ENCODE measurements around the gene AARS2. TPM values are rescaled to one million over a fixed set of nuclear protein-coding genes. Genes with fewer than 3 reads are reported as not detected.

AARS2 gene
- total RNA-seq, 1 donor from 2014 or later = 10.6 TPM

DNA sequence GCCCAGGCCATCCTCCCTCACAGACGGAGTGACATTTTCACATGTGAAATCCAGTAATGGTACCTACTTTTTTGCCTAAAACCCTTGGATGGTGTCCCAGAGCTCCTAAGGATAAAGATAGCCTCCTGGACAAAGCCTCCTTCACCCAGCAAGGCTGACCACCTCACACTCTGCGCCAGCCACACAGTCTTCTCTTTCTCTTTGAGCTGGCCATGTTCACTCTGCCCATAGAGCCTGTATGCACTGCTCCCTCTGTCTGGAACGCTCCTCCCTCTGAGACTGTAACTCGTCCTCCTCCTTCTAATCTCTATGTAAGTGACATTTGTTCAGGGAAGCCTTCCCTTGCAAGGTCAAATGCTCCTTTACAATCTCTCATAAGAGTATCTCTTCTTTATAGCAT is 28.3 kb downstream of the AARS2 start:
- intact Hi-C loops (cut with DNase I) = no loop called here
- ATAC-seq = no peak

DNA sequence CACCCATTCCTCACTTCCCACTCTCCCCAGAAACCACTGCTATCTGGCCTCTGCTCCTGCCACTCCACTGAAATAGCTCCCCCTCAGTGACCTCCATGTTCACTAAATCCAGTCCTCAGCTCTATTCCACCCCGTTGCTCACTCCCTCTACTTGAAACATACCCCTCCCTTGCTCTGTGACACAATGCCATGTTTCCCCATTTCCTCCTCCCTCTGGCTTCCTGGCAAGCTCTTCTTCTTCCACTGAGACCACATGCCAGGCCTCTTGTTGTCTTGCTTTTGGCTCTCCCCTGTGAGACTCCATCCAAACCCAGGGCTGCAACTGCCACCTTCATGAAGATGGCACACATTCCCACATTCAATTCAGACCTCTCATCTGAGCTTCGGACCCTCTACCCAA is 29.0 kb downstream of the AARS2 start:
- intact Hi-C loops (cut with DNase I) = no loop called here
- DNase-seq (ENCODE audit: missing footprints) (no peak), ATAC-seq (no peak)

More for the DNA sequence above, 28.3 kb downstream of the AARS2 start:
- no peak for DNase-seq (ENCODE audit: missing footprints)

DNA sequence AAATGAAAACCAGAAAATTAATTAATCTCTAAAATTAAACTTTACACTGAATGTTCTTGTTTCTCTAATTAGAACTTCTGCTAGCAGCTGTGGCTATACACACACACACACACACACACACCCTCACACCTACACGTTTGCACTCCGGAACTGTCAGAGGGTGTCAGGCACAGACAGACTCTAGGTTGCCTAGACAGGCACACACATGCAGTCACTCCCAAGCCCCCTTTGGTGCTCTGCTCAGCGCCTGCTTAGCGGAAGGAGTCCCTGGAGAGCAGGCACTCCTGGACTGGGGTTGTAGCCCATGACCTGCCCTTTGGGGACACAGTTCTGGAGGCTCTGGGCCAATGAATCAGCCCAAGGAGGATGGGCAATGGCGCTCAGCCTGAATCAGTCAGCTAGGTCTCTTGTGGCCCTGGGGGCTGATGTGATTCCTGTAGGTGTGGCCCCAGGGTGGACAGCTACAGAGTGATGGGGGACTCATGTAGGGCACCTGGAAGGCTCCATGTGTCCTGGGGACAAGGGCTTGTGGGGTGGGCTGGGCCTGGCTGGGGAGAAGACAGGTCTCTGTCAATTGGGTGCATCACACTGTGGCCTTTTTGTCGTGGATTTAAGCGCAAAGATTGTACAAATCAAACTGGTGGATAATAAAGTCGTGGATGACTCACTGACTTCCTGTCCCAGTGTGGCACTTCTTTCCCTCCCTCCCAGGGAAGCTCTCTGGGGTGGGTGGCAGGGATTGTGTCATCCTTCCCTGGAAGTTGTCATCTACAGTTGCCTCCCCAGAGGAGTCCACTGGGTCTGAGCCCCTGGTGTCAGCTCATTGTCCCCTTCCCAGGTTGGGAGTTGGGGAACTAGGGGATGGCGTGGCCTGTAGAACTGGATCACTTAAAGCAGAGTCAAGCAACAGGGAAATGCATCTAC is 34.1 kb downstream of the AARS2 start:
- DNase-seq (ENCODE audit: missing footprints) = no peak
- no peak for ATAC-seq
- intact Hi-C loops (cut with DNase I) = no loop called here

DNA sequence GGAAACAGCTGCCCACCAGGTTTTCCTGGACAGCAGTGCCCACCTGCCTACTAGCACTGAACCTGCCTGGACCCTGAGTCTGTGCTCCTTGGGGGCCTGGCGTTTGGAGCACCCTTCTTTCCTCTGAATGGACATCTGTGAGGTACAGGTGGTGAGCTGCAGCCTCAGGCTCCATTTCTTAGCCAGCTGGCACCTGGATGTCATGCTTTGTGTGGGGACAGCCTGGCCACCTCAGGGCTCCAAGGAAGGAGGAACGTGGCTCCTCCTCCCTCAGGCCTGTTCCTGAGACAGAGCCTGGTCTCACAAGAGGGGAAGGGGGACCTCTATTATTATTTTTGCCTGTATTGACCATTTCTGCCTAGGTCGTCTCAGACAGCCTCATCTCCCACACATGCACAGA is 34.8 kb downstream of the AARS2 start:
- no peak for ATAC-seq
- intact Hi-C loops (cut with DNase I) = no loop called here

GRCh38 chr6:44277763-44278162 is 35.4 kb downstream of the AARS2 start:
- no peak for DNase-seq (ENCODE audit: missing footprints)
- intact Hi-C loops (cut with DNase I) = no loop called here
- no peak for ATAC-seq

More for the DNA sequence above, 34.8 kb downstream of the AARS2 start:
- DNase-seq (ENCODE audit: missing footprints) = no peak

GRCh38 chr6:44276667-44277640 is 36.2 kb downstream of the AARS2 start:
- ATAC-seq (no peak), DNase-seq (ENCODE audit: missing footprints) (no peak)
- intact Hi-C loops (cut with DNase I) = no loop called here

GRCh38 chr6:44275749-44276648 is 37.1 kb downstream of the AARS2 start:
- DNase-seq (ENCODE audit: missing footprints) = no peak

DNA sequence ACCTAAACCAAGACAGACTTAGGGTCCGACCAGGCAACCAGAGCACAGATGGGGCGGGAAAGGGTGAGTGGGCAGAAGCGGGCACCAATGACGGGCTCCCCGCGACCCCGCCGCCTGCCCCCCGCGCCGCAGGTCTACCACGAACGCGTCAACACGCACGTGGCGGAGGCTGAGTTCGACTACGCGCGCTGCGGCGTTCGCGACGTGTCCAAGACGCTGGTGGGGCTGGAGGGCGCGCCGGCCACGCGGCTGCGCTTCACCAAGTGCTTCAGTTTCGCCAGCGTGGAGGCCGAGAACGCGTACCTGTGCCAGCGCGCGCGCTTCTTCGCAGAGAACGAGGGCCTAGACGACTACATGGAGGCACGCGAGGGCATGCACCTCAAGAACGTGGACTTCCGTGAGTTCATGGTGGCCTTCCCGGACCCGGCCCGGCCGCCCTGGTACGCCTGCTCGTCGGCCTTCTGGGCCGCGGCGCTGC is 37.8 kb downstream of the AARS2 start:
- intact Hi-C loops (cut with DNase I) = no loop called here
- DNase-seq (ENCODE audit: missing footprints) = no peak
- no peak for ATAC-seq

More at GRCh38 chr6:44275749-44276648, 37.1 kb downstream of the AARS2 start:
- peak; percentile 38 for ATAC-seq
- intact Hi-C loops (cut with DNase I) = no loop called here

DNA sequence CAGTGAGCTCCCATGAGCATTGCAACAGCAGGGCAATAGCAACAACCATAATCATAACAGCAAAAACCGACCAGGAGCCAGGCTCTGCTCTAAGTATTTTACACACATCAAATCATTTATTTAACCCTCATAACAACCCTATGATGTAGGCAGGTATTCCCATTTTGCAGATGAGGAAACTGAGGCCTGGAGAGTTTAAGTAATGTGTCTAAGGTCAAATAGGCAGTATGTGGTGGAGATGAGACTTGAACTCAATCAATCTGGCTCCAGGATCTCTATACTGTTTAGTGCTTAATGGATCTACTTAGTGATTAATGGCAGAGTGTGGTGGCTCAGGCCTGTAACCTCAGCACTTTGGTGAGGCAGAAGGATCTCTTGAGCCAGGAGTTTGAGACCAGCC is 39.5 kb downstream of the AARS2 start:
- DNase-seq (ENCODE audit: missing footprints) (no peak), ATAC-seq (no peak)
- intact Hi-C loops (cut with DNase I) = no loop called here

- ATAC-seq = no peak
- intact Hi-C loops (cut with DNase I) = no loop called here
- no peak for DNase-seq (ENCODE audit: missing footprints)
Observed at GRCh38 chr6:44272999-44273566, 40.1 kb downstream of the AARS2 start.

DNA sequence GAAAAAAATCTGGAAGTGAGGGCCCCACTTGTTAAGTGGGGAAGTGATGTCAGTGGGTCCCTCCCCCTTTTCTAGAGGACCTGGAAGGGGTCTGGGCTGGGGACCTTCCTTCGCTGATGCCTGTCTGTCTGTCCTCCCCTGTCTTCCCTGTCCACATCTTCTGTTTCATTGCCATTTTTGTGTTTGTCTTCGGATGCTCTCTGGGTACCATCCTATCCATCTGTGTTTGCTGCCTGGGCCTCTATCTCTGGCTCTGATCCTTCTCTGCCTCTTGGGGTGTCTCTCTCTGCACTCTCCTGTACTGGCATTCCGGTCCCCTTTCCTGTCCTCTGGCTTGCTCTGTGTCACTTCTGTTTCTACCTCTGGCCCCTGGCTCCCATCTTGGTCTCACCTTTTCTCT is 40.6 kb downstream of the AARS2 start:
- DNase-seq (ENCODE audit: missing footprints) = no peak
- intact Hi-C loops (cut with DNase I) = no loop called here
- ATAC-seq = no peak

DNA sequence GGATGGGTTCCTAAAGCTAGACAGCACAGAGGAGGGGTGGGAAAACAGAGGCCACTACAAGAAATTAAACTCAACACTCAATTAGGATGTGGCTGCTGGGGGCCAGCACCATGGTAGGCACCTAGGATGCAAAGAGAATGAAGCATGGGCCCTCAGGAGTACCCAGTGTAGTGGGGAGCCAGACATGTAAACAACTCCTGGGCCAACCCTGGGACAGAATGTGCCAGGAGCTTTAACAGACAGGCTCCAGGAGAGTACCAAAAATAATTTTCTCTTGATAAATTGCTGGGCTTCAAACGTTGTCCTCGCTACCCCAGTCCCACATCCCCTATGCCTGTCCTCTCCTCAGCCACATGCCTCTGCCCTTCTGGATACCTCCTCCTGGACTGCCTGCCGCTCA is 41.2 kb downstream of the AARS2 start:
- intact Hi-C loops (cut with DNase I) = no loop called here
- DNase-seq (ENCODE audit: missing footprints) (no peak), ATAC-seq (no peak)

DNA sequence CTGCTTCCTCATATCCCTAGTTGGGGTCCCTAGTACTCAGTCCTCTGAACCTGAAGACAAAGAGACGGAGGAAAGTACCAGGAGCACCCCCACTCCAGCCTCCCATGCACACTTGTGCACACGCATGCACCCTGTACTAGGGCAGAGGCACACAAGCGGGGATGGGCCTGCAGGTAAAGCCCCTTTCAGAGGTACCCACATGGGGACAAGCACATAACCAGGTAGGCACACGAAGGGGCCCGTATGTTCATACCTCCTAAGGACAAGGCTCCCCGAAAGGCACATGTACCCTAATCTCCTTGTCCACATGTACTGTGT is 41.8 kb downstream of the AARS2 start:
- DNase-seq (ENCODE audit: missing footprints) = no peak
- no peak for ATAC-seq
- intact Hi-C loops (cut with DNase I) = no loop called here

- DNase-seq (ENCODE audit: missing footprints) (no peak), ATAC-seq (no peak)
- intact Hi-C loops (cut with DNase I) = no loop called here
Observed at GRCh38 chr6:44270526-44271405, 42.4 kb downstream of the AARS2 start.

GRCh38 chr6:44269921-44270525 is 43.1 kb downstream of the AARS2 start, which contains the start of gene TMEM151B:
Gene TMEM151B, plus strand, starts transcription at chr6:44270450. Its CDS starts 293 bp downstream, at chr6:44270743.
- ATAC-seq (no peak), DNase-seq (ENCODE audit: missing footprints) (no peak)
- intact Hi-C loops (cut with DNase I) = loop anchor here (10.0 kb wide), 1 partner anchor 185 kb away; no protein-coding TSS in a partner anchor

GRCh38 chr6:44269178-44269920 is 43.8 kb downstream of the AARS2 start:
- intact Hi-C loops (cut with DNase I) = loop anchor here (10.0 kb wide), 1 partner anchor 185 kb away; no protein-coding TSS in a partner anchor
- ATAC-seq (no peak), DNase-seq (ENCODE audit: missing footprints) (no peak)
